ENCODE results near the gene CDC42BPA.
"Not testable (repeated sequence)": the region's sequence is repeated elsewhere in the genome, so short reads cannot be mapped to it uniquely, and the experiment has no call there.

CDC42BPA gene

GRCh38 chr1:227134686-227135314, 183.5 kb downstream of the CDC42BPA start:
- DNase-seq (ENCODE audit: low read depth, low spot score): no peak

GRCh38 chr1:227132695-227133094, 185.6 kb downstream of the CDC42BPA start:
- DNase-seq (ENCODE audit: low read depth, low spot score): not testable (repeated sequence)

GRCh38 chr1:227131193-227131592, 187.1 kb downstream of the CDC42BPA start:
- DNase-seq (ENCODE audit: low read depth, low spot score): no peak

GRCh38 chr1:227127891-227128290, 190.4 kb downstream of the CDC42BPA start:
- DNase-seq (ENCODE audit: low read depth, low spot score): no peak

- DNase-seq (ENCODE audit: low read depth, low spot score): no peak
Observed at GRCh38 chr1:227125929-227126545, 192.3 kb downstream of the CDC42BPA start.

- no peak for DNase-seq (ENCODE audit: low read depth, low spot score)
Observed at GRCh38 chr1:227124473-227124872, 193.8 kb downstream of the CDC42BPA start.

GRCh38 chr1:227120826-227121225, 197.5 kb downstream of the CDC42BPA start:
- no peak for DNase-seq (ENCODE audit: low read depth, low spot score)

GRCh38 chr1:227112538-227112937, 205.8 kb downstream of the CDC42BPA start:
- no peak for DNase-seq (ENCODE audit: low read depth, low spot score)

- DNase-seq (ENCODE audit: low read depth, low spot score): no peak
Observed at GRCh38 chr1:227111782-227112181, 206.5 kb downstream of the CDC42BPA start.

- DNase-seq (ENCODE audit: low read depth, low spot score): not testable (repeated sequence)
Observed at GRCh38 chr1:227105291-227105690, 213.0 kb downstream of the CDC42BPA start.

GRCh38 chr1:227102056-227102455, 216.2 kb downstream of the CDC42BPA start:
- DNase-seq (ENCODE audit: low read depth, low spot score): no peak

GRCh38 chr1:227094249-227094966, 223.9 kb downstream of the CDC42BPA start:
- DNase-seq (ENCODE audit: low read depth, low spot score): no peak

GRCh38 chr1:227093309-227093708, 225.0 kb downstream of the CDC42BPA start:
- no peak for DNase-seq (ENCODE audit: low read depth, low spot score)

GRCh38 chr1:227092069-227092468, 226.2 kb downstream of the CDC42BPA start:
- no peak for DNase-seq (ENCODE audit: low read depth, low spot score)

- DNase-seq (ENCODE audit: low read depth, low spot score): no peak
Observed at GRCh38 chr1:227086636-227087035, 231.7 kb downstream of the CDC42BPA start.

GRCh38 chr1:227082999-227083746, 235.1 kb downstream of the CDC42BPA start:
- DNase-seq (ENCODE audit: low read depth, low spot score): no peak

GRCh38 chr1:227077783-227078182, 240.5 kb downstream of the CDC42BPA start:
- no peak for DNase-seq (ENCODE audit: low read depth, low spot score)

GRCh38 chr1:227073786-227074185, 244.5 kb downstream of the CDC42BPA start:
- DNase-seq (ENCODE audit: low read depth, low spot score): no peak

GRCh38 chr1:227072991-227073390, 245.3 kb downstream of the CDC42BPA start:
- no peak for DNase-seq (ENCODE audit: low read depth, low spot score)

GRCh38 chr1:227071895-227072587, 246.3 kb downstream of the CDC42BPA start:
- DNase-seq (ENCODE audit: low read depth, low spot score): no peak

- DNase-seq (ENCODE audit: low read depth, low spot score): no peak
Observed at GRCh38 chr1:227070638-227071285, 247.5 kb downstream of the CDC42BPA start.

Data from activated CD4-positive, CD25-positive, alpha-beta regulatory T cell treated with anti-CD3 and anti-CD28 coated beads, Interleukin-2, amount 50 U/mL, for 16 hours (primary cell).